SU-DHL-6 (cell line): ENCODE data around the gene STK39.

ENCODE experiments used
- H2AFZ ChIP-seq: fragments of 200-600 bp; sonication (generic); 2 replicates; pipeline ENCODE4 v1.6.1; 2014; ENCODE audit warnings: low read depth, mild to moderate bottlenecking, moderate library complexity, mixed read lengths, antibody characterized with exemption, low read length; ENCODE audit not compliant: severe bottlenecking
- H3F3A ChIP-seq: fragments of 200-600 bp; shearing (Covaris generic); 2 replicates; pipeline ENCODE4 v1.6.0; 2016; ENCODE audit warnings: antibody characterized with exemption, mild to moderate bottlenecking; ENCODE audit not compliant: insufficient read depth
- H3K27ac ChIP-seq: fragments of 200-600 bp; sonication (generic); 2 replicates; pipeline ENCODE4 v1.5.1; 2016; ENCODE audit warnings: low read depth, mild to moderate bottlenecking, low read length, moderate library complexity, mixed read lengths
- H3K27me3 ChIP-seq: fragments of 200-600 bp; sonication (generic), shearing (Covaris generic); 2 replicates; pipeline ENCODE4 v1.6.0; 2014; ENCODE audit warnings: mild to moderate bottlenecking, low read length
- H3K36me3 ChIP-seq: fragments of 200-600 bp; sonication (generic); 2 replicates; pipeline ENCODE4 v1.6.1; 2014; ENCODE audit warnings: mild to moderate bottlenecking, low read length, mixed read lengths
- H3K4me2 ChIP-seq: fragments of 300-600, 200-600 bp; shearing (Covaris generic), sonication (generic); 2 replicates; pipeline ENCODE4 v1.6.0; 2014; ENCODE audit warnings: low read length, low read depth, mild to moderate bottlenecking; ENCODE audit not compliant: poor library complexity, severe bottlenecking
- H3K4me3 ChIP-seq: fragments of 200-600 bp; sonication (generic); 2 replicates; pipeline ENCODE4 v1.5.1; 2014; ENCODE audit warnings: antibody characterized with exemption, low read length, mild to moderate bottlenecking, mixed read lengths; ENCODE audit not compliant: insufficient read depth, poor library complexity, severe bottlenecking
- H3K79me2 ChIP-seq: fragments of 200-600 bp; sonication (generic); 2 replicates; pipeline ENCODE4 v1.6.1; 2014; ENCODE audit warnings: mild to moderate bottlenecking, low read length, moderate library complexity; ENCODE audit not compliant: insufficient read depth
- H3K9ac ChIP-seq: fragments of 200-600 bp; sonication (generic); 2 replicates; pipeline ENCODE4 v1.7.0; 2014; ENCODE audit warnings: mild to moderate bottlenecking, low read length
- H3K9me2 ChIP-seq: fragments of 200-600 bp; sonication (generic); replicated peaks from 2 replicates; pipeline ENCODE4 v1.6.1; 2014; ENCODE audit warnings: low read length; ENCODE audit not compliant: insufficient read depth
- H3K9me3 ChIP-seq: fragments of 200-600 bp; sonication (generic); 2 replicates; pipeline ENCODE4 v1.6.1; 2014; ENCODE audit warnings: low read length, mixed read lengths; ENCODE audit not compliant: insufficient read depth
- H4K20me1 ChIP-seq: fragments of 200-600 bp; sonication (generic); 2 replicates; pipeline ENCODE4 v1.6.1; 2014; ENCODE audit warnings: low read depth, mild to moderate bottlenecking, antibody characterized with exemption, low read length, moderate library complexity, mixed read lengths
- EZH2phosphoT487 ChIP-seq: fragments of 200-600 bp; sonication (generic), shearing (Covaris generic); conservative IDR thresholded peaks from 2 replicates; pipeline ENCODE4 v1.6.1; 2018; ENCODE audit warnings: mild to moderate bottlenecking, antibody characterized with exemption, low read length, moderate library complexity, mixed read lengths
- TF ChIP-seq, protein P1 (sequence below): fragments of 200-600 bp; sonication (generic); IDR thresholded peaks from one replicate; pipeline ENCODE4 v1.5.1; 2017; ENCODE audit warnings: antibody characterized with exemption, mild to moderate bottlenecking, low read length, moderate library complexity; ENCODE audit not compliant: insufficient read depth, poor library complexity, severe bottlenecking

Gene STK39

DNA sequence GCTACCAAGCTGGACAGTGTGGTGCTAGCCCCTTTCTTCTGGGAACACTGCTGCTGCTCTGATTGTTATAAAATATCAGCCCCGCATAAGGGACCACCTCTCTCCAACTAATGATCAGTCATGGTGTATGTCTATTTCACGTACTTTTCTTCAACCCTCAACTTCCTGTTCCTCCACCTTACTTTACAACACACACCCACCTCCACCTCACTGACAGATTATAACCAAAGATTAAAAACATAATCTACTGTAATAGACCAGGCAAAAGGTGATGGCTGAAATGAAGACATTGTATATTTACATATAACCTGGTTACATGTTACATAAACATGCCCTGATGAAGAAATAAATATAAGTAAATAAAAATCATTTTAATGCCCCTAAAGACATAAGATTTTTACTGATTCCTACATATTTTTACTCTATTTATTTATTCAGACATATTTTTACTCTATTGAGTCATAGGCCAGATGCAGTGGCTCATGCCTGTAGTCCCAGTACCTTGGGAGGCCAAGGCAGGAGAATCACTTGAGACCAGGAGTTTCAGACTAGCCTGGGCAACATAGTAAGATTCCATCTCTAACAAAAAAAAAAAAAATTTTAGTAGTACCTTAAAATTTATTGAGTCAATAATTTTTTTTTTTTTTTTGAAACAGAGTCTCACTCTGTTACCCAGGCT is 12.8 kb downstream of the STK39 start:
- Histone ChIP-seq H3K36me3 (no peaks in the 10 kb centered on the region), H2AFZ (no peak overlapping the region), H3K79me2 (peaks cover 6% of the 10 kb centered on the region; the same call in 1 of the 2 replicates), H3K9ac (no peak overlapping the region), H3F3A (no peaks in the 10 kb centered on the region), H3K9me3 (no peaks in the 10 kb centered on the region), H4K20me1 (no peaks in the 10 kb centered on the region), H3K9me2 (no peaks in the 10 kb centered on the region), H3K27me3 (no peaks in the 10 kb centered on the region), H3K4me2 (no peak overlapping the region), H3K4me3 (no peak overlapping the region), H3K27ac (no peak overlapping the region)
- TF ChIP-seq EZH2phosphoT487, result no peak
- TF ChIP-seq, protein P1, sequence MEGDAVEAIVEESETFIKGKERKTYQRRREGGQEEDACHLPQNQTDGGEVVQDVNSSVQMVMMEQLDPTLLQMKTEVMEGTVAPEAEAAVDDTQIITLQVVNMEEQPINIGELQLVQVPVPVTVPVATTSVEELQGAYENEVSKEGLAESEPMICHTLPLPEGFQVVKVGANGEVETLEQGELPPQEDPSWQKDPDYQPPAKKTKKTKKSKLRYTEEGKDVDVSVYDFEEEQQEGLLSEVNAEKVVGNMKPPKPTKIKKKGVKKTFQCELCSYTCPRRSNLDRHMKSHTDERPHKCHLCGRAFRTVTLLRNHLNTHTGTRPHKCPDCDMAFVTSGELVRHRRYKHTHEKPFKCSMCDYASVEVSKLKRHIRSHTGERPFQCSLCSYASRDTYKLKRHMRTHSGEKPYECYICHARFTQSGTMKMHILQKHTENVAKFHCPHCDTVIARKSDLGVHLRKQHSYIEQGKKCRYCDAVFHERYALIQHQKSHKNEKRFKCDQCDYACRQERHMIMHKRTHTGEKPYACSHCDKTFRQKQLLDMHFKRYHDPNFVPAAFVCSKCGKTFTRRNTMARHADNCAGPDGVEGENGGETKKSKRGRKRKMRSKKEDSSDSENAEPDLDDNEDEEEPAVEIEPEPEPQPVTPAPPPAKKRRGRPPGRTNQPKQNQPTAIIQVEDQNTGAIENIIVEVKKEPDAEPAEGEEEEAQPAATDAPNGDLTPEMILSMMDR, result no peak

DNA sequence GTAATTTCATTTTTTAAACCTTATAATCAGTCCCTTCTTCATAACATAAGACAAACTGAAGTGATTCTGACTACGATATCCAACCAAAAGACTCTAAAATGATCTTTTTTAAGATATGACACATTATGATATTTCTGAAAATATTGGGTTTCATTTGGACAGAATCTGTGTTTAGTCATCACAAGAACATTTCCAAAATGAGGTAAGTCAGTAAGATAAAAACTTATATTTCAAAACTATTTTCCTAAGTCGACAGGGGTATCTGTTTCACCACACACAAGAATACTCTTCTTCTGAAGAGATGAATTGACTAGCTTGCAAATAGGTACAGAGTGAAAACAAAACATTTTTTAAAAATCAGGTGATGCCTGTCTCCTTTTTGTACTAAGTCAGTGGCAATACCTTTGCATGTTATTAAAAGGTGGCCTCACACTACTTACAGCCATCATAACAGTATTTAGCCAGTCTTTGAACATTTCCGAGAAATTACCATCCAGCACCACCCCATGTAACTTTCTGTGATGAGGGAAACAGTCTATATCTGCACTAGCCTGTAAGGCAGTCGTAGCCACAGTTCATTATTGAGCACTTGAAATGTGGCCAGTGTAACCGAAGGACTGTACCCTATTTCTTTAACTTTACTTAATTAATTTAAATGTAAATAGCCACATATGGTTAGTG is 13.5 kb downstream of the STK39 start:
- Histone ChIP-seq H3F3A (no peaks in the 10 kb centered on the region), H3K9me3 (no peaks in the 10 kb centered on the region), H3K4me3 (no peak overlapping the region), H3K27me3 (no peaks in the 10 kb centered on the region), H3K36me3 (no peaks in the 10 kb centered on the region), H4K20me1 (no peaks in the 10 kb centered on the region), H2AFZ (no peak overlapping the region), H3K9me2 (no peaks in the 10 kb centered on the region), H3K27ac (no peak overlapping the region), H3K9ac (no peak overlapping the region), H3K79me2 (no peaks in the 10 kb centered on the region; the same call in 1 of the 2 replicates), H3K4me2 (no peak overlapping the region)
- TF ChIP-seq, protein P1, result no peak
- no peak for TF ChIP-seq EZH2phosphoT487

DNA sequence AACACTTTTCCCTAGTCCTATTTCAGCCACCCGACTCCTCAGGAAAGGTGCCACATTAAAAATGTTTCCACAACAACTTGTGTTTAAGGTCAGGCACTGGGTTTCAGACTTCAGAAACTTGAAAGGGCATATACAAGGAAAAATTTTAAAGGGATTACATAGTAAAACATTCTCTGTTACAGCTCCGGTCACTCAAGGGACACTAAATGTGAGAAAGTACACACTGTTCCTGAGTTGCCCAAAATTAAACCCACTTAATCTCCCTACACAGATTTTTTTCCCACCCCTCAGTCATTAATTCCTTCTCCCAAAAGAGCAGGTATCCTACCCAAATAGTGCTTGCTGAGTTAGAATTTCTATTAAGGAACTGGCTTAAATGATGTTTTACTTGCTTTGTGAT is 14.2 kb downstream of the STK39 start:
- Histone ChIP-seq H3K9me3 (no peaks in the 10 kb centered on the region), H3K9me2 (no peaks in the 10 kb centered on the region), H3K4me2 (no peak overlapping the region), H3K27ac (no peak overlapping the region), H3K36me3 (no peaks in the 10 kb centered on the region), H4K20me1 (no peaks in the 10 kb centered on the region), H3K27me3 (no peaks in the 10 kb centered on the region), H3K79me2 (no peaks in the 10 kb centered on the region; the same call in 1 of the 2 replicates), H3K9ac (no peak overlapping the region), H3K4me3 (no peak overlapping the region), H3F3A (no peaks in the 10 kb centered on the region), H2AFZ (no peak overlapping the region)
- no peak for TF ChIP-seq EZH2phosphoT487
- TF ChIP-seq, protein P1, result no peak
